KBM-7 (cell line): Measurements from ENCODE around the gene NUTF2.
"Not testable (repeated sequence)": the region's sequence is repeated elsewhere in the genome, so short reads cannot be mapped to it uniquely, and the experiment has no call there.

Source experiments
- DNase-seq: peaks from one replicate; pipeline ENCODE4 v3.0.0-alpha.2; 2015
- in situ Hi-C: fragments of 300-500 bp; cut with MboI; formaldehyde crosslinking; loops from 2 replicates; pipeline ENCODE4 v1.14.3; 2020; ENCODE audit warnings: low sequenced_read_pairs, low pct_unique_long_range_greater_than_20kb, mixed read lengths

Gene NUTF2

DNA sequence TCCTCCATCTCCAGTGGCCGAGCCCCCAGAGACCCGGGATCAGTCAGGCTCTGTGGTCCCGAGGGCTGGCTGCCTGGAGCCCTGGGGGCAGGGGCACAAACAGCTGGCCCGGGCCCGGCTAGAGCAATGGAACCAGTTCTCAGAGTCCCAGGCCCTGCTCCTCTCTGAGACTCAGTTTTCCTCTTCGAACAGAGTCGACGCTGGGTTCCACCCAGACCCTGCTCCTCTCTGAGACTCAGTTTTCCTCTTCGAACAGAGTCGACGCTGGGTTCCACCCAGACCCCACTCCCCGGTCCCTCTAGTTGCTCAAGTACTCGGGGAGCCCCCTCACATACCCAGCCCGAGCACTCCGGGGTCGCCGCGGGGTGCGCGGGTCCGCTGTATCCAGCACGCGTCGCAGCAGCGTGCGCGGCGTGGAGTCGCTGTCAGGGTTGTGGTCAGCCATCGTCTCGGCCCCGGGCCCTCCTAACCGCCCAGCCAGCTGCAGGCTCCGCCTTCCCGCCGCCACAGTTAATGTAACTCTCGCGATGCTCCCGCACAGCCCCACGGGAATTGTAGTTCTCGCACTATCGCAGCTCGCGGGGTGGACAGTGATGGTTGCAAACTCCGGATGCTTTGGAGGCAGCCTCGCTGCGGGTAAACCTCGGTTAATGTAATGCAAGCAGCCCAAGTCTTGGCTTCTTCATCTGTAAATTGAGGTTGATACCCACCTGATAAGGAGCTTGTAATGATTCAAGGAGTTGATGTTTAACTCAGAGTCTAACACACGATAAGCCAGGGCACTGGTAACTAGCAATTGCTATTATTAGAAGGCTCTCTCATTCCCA is 13.1 kb upstream of the NUTF2 start:
- in situ Hi-C loops = no loop called here
- DNase-seq = peak; percentile 92

DNA sequence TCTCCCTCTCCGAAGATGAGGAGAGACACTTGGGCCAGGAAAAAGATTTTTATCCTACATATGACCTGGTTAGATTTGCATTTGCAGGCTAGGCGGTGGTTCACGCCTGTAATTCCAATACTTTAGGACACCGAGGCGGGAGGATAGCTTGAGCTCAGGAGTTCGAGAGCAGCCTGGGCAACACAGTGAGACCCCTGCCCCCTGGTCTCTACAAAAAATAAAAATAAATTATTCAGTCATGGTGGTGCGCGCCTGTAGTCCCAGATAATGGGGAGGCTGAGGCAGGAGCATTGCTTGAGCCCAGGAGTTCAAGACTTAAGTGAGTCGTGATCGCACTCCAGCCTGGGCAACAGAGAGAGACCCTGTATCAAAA is 12.5 kb upstream of the NUTF2 start:
- no peak for DNase-seq
- in situ Hi-C loops = no loop called here

DNA sequence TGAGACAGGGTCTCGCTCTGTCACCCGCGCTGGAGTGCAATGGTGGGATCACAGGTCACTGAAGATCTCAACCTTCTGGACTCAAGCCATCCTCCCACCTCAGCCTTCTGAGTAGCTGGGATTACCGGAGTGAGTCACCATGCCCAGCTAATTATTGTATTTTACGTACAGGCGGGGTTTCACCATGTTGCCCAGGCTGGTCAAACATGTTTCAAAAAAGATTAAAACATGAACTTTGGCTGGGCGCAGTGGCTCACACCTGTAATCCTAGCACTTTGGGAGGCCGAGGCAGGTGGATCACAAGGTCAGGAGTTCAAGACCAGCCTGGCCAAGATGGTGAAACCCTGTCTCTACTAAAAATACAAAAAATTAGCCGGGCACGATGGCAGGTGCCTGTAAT is 9.5 kb upstream of the NUTF2 start:
- in situ Hi-C loops = not testable (repeated sequence)

DNA sequence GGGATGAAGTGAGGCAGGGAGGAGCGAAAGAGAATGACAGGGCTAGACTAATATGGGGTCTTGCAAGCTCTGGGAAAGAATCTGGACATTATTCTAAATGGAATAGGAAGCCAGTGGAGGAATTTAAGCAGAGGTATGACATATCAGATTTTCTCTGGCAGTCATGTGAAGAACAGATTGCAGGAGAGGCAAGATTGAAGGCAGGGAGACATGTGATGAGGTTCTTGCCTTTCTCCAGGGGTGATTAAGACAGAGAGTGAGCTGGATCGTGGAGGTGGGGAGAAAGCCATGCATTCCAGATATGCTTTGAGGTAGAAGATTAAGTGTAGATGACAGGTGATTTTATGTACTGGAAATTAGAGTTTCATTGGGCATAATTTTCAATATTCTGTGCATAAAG is 8.9 kb upstream of the NUTF2 start:
- in situ Hi-C loops = no loop called here
- no peak for DNase-seq

More for the DNA sequence above, 9.5 kb upstream of the NUTF2 start:
- DNase-seq = not testable (repeated sequence)

DNA sequence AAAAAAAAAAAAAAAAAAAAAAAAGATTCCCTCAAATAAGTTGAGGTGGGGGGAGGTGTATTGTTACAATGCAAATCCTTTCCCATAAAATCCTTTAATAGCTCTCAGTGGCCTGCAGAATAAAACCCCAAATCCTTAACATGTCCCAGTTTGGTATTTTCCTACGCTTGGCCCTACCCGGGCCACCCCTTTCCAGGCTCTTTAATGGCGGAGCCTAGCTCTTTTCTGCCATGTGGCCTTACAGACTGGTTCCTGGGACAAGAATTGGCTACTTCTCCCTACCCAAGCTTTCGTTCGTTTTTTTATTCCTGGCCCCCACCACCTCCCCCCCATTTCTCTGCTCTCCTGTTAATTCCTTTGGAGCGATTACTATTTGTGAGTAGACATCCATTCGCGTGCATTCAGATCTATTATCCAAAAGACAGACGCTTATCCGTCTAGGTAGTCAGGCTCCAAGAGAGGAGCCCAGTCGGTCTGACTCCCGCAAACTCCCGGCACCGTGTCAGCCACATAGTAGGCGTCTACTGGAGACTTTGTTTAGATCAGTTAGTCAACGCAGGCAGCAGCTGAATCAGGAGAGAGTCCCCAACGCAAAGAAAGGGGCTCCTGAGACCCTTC is 5.4 kb upstream of the NUTF2 start:
- DNase-seq = no peak
- in situ Hi-C loops = no loop called here

DNA sequence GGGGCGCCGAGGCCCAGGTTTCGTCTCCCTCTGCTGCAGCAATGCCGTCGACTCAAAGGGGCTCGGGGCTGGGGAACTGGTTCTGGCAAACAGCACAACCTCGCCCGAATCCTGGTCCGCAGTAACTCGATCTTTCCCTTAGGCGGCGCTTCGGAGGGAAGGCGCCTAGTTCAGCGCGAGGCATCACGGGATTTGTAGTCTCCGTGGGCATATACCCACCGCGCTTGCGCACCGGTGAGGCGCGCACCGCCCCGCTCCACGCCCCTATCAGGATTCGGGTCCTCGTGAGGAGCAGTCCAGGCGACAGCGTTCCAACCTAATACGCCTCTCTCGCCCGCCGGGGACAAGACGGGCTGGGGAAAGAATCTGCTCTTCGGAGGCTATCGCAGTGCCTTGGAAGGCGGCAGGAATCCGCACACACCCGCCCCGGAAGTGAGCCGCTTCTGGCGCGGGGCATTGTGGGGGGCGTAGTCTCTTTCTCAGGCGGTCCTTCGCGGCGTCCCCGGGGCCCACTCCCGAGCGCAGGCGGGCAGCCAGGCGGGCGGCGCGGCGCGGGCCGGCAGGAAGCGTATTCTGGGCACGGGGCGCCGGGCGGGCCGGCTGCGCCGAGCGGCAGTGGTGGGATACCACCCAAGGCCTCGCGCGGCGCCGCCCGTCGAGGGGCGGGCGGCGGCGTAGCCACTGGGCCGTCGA is 4.8 kb upstream of the NUTF2 start, which contains the start of gene THAP11:
THAP11 (plus strand) TSS at position 505 of the 693 bp plus-strand sequence. CDS start 235 bp downstream, outside the sequence.
- DNase-seq = peak; percentile 97
- in situ Hi-C loops = no loop called here

DNA sequence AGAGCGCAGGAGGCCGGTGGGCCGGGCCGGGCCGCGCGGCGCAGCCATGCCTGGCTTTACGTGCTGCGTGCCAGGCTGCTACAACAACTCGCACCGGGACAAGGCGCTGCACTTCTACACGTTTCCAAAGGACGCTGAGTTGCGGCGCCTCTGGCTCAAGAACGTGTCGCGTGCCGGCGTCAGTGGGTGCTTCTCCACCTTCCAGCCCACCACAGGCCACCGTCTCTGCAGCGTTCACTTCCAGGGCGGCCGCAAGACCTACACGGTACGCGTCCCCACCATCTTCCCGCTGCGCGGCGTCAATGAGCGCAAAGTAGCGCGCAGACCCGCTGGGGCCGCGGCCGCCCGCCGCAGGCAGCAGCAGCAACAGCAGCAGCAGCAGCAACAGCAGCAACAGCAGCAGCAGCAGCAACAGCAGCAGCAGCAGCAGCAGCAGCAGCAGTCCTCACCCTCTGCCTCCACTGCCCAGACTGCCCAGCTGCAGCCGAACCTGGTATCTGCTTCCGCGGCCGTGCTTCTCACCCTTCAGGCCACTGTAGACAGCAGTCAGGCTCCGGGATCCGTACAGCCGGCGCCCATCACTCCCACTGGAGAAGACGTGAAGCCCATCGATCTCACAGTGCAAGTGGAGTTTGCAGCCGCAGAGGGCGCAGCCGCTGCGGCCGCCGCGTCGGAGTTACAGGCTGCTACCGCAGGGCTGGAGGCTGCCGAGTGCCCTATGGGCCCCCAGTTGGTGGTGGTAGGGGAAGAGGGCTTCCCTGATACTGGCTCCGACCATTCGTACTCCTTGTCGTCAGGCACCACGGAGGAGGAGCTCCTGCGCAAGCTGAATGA is 4.0 kb upstream of the NUTF2 start:
- DNase-seq = peak; percentile 64
- in situ Hi-C loops = no loop called here

DNA sequence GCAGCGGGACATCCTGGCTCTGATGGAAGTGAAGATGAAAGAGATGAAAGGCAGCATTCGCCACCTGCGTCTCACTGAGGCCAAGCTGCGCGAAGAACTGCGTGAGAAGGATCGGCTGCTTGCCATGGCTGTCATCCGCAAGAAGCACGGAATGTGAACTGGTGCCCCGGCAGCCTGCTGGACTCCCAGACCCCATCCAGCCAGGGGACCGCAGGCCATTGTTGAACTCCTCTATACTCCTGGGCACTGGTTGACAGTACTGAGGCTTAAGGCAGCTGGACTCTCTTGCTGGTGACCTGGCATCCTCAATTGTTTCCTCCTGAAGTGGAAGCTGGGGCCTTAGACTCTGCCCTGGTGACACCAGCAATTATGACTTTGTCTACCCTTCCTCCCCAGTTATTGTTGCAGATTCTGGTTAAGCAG is 3.4 kb upstream of the NUTF2 start:
- no peak for DNase-seq

DNA sequence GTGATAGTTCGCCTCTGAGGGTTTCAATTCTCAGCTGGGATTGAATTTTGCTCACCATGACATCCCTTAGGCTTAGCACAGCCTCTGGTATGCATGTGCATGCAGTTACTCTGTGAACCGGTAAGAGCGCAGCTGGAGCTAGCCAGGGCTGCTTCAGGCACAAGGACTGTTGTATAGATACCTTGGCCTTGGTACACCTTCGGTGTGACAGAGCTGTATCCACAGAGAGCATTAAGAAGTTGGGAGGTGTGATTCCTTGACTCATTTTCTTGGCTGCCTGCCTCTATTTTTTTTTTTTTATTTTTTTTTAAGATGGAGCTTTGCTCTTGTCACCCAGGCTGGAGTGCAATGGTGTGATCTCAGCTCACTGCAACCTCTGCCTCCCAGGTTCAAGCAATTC is 2.2 kb upstream of the NUTF2 start:
- no peak for DNase-seq
- in situ Hi-C loops = no loop called here

More for the DNA sequence above, 3.4 kb upstream of the NUTF2 start:
- in situ Hi-C loops = no loop called here

DNA sequence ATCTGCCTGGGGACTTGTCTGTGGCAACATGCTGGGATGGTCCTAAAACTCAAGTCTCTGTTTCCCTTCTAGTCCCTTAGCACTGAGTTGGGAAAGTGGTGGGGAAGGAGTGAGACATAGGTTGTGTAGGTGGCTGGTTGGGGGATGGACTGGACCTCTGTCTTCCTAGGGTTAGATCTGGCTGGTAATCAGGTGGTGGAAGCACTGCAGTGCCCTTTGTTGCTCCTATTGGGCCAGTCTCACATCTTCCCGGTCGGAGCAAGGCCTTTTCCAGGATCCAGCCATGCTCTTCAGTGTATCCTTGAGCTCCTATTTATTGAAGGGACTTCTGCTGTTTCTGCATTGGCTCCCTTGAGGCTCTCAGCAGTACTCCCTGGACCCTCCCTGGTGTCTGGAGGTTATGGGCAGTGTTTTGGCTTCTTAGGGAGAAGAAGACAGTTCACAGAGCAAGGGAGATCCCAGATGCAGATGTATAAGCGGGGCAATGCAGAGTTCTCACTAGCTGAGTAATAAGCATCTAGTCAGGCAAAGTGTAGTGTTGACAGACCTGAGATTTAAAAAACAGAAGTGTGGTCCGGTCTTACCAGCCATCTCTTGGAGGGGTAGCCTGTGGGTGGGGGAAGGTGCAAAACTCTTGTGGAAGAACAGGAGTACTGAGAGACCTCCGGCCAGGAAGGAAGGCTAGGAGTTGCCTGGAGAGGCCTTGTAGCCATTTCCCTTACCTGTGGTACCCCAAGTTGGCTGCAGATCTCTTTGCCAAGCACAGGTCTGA is 1.3 kb upstream of the NUTF2 start:
- DNase-seq = peak; percentile 33
- in situ Hi-C loops = no loop called here

DNA sequence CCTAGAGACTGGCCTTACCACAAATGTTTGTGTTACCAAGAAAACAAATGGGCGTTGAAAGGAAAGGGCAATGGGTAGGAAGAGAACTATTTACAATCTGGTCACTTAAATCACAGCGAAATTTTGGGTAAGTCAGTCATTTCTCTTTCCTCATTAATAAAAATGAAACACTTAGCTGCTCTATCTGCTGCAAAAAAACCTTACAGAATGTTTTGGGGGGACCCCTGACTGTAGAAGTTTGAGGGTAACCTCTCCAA is 742 bp upstream of the NUTF2 start:
- in situ Hi-C loops = no loop called here
- DNase-seq = peak; percentile 22

DNA sequence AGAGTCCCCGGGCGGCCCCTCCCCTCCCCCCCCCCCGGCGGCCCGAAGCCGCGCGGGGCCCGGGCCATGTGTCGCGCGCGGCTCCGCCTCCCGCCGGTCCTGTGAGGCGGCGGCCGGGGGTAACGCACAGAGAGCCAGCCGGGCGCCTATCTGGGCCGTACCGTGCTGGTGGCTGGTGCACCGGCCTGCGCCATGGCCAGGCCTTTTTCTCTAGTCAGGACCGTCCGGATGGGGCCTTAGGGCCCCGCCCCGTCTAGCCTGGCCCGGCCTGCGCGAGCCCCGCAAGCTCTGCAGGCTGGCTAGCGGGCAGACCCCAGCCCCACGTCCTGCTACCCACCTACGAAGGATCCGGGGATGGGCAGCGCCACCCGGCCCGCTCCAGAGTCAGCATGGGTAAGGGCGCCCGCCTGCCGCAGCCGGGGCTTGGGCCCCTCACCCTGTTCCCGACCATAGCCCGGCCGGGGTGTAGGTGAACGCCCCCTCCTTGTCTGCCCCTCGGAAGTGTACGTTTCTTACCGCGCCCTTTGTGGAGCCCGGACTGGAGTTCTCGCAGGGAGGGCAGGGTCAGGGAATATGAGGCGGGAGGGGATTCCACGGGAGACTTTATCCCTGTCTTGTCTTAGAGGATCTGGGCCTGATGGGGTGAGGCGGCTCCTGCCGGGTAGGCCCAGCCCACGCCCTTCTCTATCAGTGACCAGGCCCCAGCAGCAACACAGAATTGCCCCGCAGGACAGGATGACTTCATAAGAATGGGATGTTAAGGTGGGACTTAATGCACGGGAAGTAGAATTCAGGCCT is 530 bp downstream of the NUTF2 start, which contains the start of gene CENPT:
CENPT (minus strand) TSS at position 630 of the 798 bp plus-strand sequence. CDS start 13,834 bp downstream, outside the sequence.
- peak; percentile 36 for DNase-seq
- in situ Hi-C loops = no loop called here

DNA sequence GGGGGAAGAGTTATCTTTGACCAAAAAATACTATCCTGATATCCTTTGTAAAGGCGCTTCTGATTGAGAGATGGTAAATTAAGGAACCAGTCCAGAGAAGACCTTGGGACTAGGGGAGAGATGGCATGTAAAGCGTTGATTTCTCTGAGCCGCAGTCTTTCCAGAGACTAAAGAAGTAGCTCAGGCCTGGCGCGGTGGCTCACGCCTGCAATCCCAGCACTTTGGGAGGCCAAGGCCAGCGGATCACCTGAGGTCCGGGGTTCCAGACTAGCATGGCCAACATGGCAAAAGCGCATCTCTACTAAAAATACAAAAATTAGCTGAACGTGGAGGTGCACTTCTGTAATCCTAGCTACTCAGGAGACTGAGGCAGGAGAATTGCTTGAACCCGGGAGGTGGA is 1.4 kb downstream of the NUTF2 start:
- in situ Hi-C loops = no loop called here
- DNase-seq = no peak

DNA sequence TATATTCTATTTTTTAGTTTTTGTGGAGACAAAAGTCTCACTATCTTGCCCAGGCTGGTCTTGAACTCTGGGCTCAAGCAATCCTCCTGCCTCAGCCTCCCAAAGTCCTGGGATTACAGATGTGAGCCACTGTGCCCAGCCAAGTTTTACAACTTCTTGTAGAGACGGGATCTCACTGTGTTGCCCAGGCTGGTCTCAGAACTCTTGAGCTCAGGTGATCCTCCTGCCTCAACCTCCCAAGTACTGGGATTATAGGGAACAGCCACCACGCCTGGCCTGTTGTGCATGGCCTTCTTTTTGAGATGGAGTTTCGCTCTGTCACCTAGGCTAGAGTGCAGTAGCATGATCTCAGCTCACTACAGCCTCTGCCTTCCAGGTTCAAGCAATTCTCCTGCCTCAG is 6.9 kb downstream of the NUTF2 start:
- DNase-seq = no peak
- in situ Hi-C loops = no loop called here

DNA sequence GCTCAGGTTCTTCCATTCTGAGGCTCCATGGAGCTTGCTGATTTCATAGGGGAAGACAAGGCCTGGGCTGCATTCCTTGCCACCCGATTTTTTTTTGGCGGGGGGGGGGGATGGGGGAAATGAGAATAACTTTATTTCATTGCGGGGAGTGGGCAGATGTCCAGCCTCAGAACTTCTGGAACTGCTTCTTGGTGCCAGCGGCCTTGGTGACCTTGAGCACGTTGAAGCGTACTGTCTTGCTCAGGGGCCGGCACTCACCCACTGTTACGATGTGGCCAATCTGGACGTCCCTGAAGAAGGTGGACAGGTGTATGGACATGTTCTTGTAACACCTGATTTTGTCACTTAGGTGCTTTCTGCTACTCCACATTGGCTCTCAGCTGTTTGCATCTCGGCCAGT is 9.1 kb downstream of the NUTF2 start:
- in situ Hi-C loops = no loop called here
- DNase-seq = no peak

DNA sequence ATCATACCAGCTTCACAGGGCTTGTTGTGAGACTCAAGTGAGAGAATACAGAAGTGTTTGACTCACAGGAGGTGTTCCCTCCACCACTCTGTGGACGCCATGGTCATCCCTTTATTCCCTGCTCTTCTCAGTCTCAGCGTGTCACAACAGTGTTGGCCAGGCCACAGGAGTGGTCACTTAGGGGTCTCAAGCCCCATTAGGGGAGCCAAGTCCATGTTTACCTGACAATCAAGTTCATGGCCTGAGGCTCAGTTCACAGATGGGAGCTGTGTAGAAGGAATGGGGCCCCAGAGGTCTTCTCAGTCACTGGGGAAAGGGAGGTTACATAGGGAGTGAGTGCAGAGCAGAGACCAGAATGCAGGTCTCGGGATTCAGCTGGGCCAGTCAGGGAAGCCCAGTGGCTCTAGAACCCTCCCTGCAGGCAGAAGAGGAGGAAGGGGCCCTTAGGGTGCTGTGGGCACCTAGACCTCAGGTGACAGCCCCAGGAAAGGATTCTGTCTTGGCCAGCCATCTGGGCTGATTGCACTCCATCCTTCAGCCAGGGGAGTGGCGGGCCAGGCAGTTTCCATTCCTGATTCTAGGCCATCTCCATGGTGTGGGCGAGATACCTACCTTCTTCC is 10.3 kb downstream of the NUTF2 start:
- no peak for DNase-seq
- in situ Hi-C loops = no loop called here

DNA sequence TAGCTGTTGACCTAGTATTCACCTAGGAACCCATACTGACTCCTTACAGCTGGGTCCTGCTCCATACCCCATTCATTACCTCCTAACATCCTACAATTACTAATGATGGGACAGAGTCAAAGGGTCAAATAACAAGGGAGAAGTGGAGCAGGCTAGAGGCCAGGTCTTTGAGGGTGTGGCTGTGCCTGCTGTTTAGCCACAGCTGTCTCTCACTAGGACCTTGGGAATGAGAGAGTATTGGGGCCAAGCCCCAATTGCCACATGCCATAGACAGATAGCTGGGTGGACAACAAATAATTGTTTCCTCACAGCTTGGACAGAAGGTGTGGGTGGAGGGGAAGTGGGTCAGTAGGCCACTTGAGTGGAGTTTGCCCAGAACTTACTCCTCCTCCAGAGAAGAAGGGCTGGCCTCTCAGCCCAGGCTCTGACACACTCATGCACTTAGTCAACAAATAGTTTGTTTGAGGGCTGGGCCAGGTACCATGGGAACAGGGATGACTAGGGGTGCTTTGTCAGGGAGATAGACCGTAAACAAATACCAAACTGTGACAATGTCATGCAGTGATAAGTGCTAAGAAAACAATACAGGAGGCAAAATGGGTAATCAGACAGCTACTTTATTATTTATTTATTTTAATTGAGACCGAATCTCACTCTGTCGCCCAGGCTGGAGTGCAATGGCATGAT is 11.0 kb downstream of the NUTF2 start:
- in situ Hi-C loops = no loop called here
- DNase-seq = no peak
